Body of pancreas (tissue), 4 donors: Measurements from ENCODE around the gene GP9. TPM values are rescaled to one million over a fixed set of nuclear protein-coding genes. Genes with fewer than 3 reads are reported as not detected.

Source experiments
- ATAC-seq: fragments of 150-250 bp; one replicate; pipeline ENCODE4 v1.9.1; 2016
- DNase-seq, 4 donors: peaks; one replicate each; pipeline ENCODE4 v3.0.0-alpha.2; 2019
- H3K27ac ChIP-seq, 4 donors: fragments of 200-600 bp; sonication (generic); 1 replicate in 3 of 4; 2 replicates in 1 of 4; pipeline versions ENCODE4 v1.5.1 to v1.6.1; 2016 to 2019; ENCODE audit warnings: mild to moderate bottlenecking in 1 of 4, mixed read lengths in 1 of 4, moderate library complexity in 1 of 4
- H3K27me3 ChIP-seq, 2 donors: fragments of 200-600 bp; sonication (generic); one replicate each; pipeline ENCODE4 v1.6.0; 2016; ENCODE audit warnings: mild to moderate bottlenecking in 1 of 2
- H3K36me3 ChIP-seq, 2 donors: fragments of 200-600 bp; sonication (generic); replicated peaks in 1 of 2; 2 replicates each; pipeline ENCODE4 v1.5.1; 2016; ENCODE audit warnings: low read depth in 2 of 2; ENCODE audit not compliant: insufficient read depth in 1 of 2
- H3K4me1 ChIP-seq: fragments of 200-600 bp; sonication (generic); one replicate; pipeline ENCODE4 v1.6.0; 2016
- H3K4me3 ChIP-seq, 2 donors: fragments of 200-600 bp; sonication (generic); 1 replicate in 1 of 2; 2 replicates in 1 of 2; pipeline ENCODE4 v1.5.1; 2016 to 2019
- H3K9me3 ChIP-seq, 3 donors: fragments of 200-600 bp; sonication (generic); 1 replicate in 2 of 3; 2 replicates in 1 of 3; pipeline ENCODE4 v1.5.1; 2016
- CTCF ChIP-seq, 7 experiments: fragments of 450-650 bp in 4 of 7; fragments of 200-600 bp in 3 of 7; sonication (generic) in 3 of 7; IDR thresholded peaks; one replicate each; pipeline ENCODE4 v1.5.1; 2016 to 2019; ENCODE audit warnings: antibody characterized with exemption in 7 of 7
- POLR2A ChIP-seq, 3 donors: fragments of 450-650 bp; IDR thresholded peaks; one replicate each; pipeline ENCODE4 v1.6.1; 2016; ENCODE audit warnings: antibody characterized with exemption in 3 of 3, mild to moderate bottlenecking in 2 of 3
- WGBS, 2 donors: methylation state at CpG; one replicate each; pipeline ENCODE4 v1.1.5; 2017; 5-methylcytosine and 5-hydroxymethylcytosine counted together
- intact Hi-C: fragments of 100-400 bp; cut with DNase I; formaldehyde crosslinking; loops from one replicate; pipeline ENCODE4 v1.15.1; 2023
- total RNA-seq, 2 donors: library from RNA; depleted of rRNA; stranded (reverse); fragments of >200 nt; gene quantifications; one replicate each; pipeline ENCODE4 v1.1.0, GENCODE V29; 2016

GP9 gene
- total RNA-seq, 2 donors from 2014 or later, result not detected

- ATAC-seq (no peak), DNase-seq (no peak)
- peaks cover 0 to 3% of the 10 kb centered on the region in 2 donors for H3K36me3 ChIP-seq
- intact Hi-C loops, result no loop called here
- H3K27ac ChIP-seq, result no peak overlapping the region
- H3K9me3 ChIP-seq, result no peaks in the 10 kb centered on the region
- H3K4me1 ChIP-seq, result peaks cover 14% of the 10 kb centered on the region
- WGBS, 2 donors, result 75 to 90% methylated on average over 6 of the region's 6 CpGs
- no peak overlapping the region for H3K4me3 ChIP-seq
- no peak for TF ChIP-seq CTCF (IDR thresholded peaks at IDR 0.05)
- TF ChIP-seq POLR2A (IDR thresholded peaks at IDR 0.05), result no peak
- H3K27me3 ChIP-seq, result no peaks in the 10 kb centered on the region
These were observed 44.0 kb downstream of the GP9 start for GRCh38 chr3:129104498-129105079.

- WGBS, 2 donors, result 81 to 85% methylated on average over 4 of the region's 4 CpGs
These were observed 45.3 kb downstream of the GP9 start for GRCh38 chr3:129105862-129106261.

GRCh38 chr3:129106320-129106719, 45.7 kb downstream of the GP9 start:
- Histone ChIP-seq H3K27ac (no peak overlapping the region), H3K4me3 (no peak overlapping the region), H3K9me3 (no peaks in the 10 kb centered on the region), H3K4me1 (peaks cover 14% of the 10 kb centered on the region), H3K36me3 (peaks cover 0 to 3% of the 10 kb centered on the region in 2 donors), H3K27me3 (no peaks in the 10 kb centered on the region)
- DNase-seq (no peak), ATAC-seq (no peak)
- intact Hi-C loops, result no loop called here
- TF ChIP-seq CTCF (IDR thresholded peaks at IDR 0.05), result no peak
- no peak for TF ChIP-seq POLR2A (IDR thresholded peaks at IDR 0.05)
- 79 to 91% methylated on average over 3 to 5 of the region's 5 CpGs for WGBS, 2 donors

More at GRCh38 chr3:129105862-129106261, 45.3 kb downstream of the GP9 start:
- Histone ChIP-seq H3K4me1 (peaks cover 14% of the 10 kb centered on the region), H3K36me3 (peaks cover 0 to 3% of the 10 kb centered on the region in 2 donors), H3K27ac (no peak overlapping the region), H3K4me3 (no peak overlapping the region), H3K9me3 (no peaks in the 10 kb centered on the region), H3K27me3 (no peaks in the 10 kb centered on the region)
- no peak for ATAC-seq
- intact Hi-C loops, result no loop called here
- TF ChIP-seq POLR2A (IDR thresholded peaks at IDR 0.05) (no peak), CTCF (IDR thresholded peaks at IDR 0.05) (no peak)
- no peak for DNase-seq

GRCh38 chr3:129106866-129107565, 46.4 kb downstream of the GP9 start:
- WGBS, 2 donors, result 46 to 74% methylated on average over 11 to 19 of the region's 19 CpGs
- peak; percentile 35 for ATAC-seq
- H3K4me1 ChIP-seq, result peaks cover 14% of the 10 kb centered on the region

More at GRCh38 chr3:129106866-129107565, 46.4 kb downstream of the GP9 start:
- Histone ChIP-seq H3K27ac (no peak overlapping the region), H3K9me3 (no peaks in the 10 kb centered on the region), H3K36me3 (peaks cover 0 to 3% of the 10 kb centered on the region in 2 donors), H3K27me3 (no peaks in the 10 kb centered on the region), H3K4me3 (no peak overlapping the region)
- DNase-seq, result peak; percentile 43 to 58 (median 56)
- intact Hi-C loops, result no loop called here
- TF ChIP-seq CTCF (IDR thresholded peaks at IDR 0.05) (no peak), POLR2A (IDR thresholded peaks at IDR 0.05) (no peak)
